ENCODE data around the gene RCAN2. TPM values are rescaled to one million over a fixed set of nuclear protein-coding genes. Genes with fewer than 3 reads are reported as not detected.

Gene RCAN2
- total and polyA plus RNA-seq, 4 donors: 4.5 to 16.7 (median 4.8) TPM

DNA sequence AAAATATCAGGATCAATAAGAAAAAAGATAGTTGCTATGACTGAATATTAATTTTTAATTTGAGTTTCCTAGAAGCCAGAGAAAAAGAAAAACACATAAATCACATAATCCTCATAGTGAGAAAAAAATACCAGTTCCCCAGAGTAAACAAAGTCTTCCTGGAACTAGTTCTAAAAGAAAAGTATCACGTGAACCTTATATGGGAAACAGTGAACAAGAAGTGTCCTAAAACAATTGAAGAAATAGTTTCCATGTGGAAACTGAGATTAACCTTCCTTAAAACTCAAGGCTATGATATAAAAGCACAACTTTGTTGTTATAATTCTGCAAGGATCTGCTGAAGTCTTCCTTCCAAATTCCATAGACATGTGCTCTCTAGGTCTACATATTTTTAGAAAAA is 50.6 kb downstream of the RCAN2 start:
- H3K36me3 ChIP-seq (ENCODE audit: control insufficient read depth in 4 of 4, insufficient read depth in 4 of 4, low read length in 4 of 4): no peaks in the 10 kb centered on the region
- H3K9me3 ChIP-seq (ENCODE audit: control insufficient read depth in 4 of 4, insufficient read depth in 3 of 4, low read length in 3 of 4): peaks cover 0 to 7% (median 0%) of the 10 kb centered on the region in 4 donors
- H3K4me3 ChIP-seq: no peak overlapping the region
- no peak overlapping the region for H3K9ac ChIP-seq (ENCODE audit: insufficient read depth in 1 of 2, low read length in 2 of 2)
- ATAC-seq (ENCODE audit: insufficient read depth, low FRiP score) (no peak), DNase-seq (no peak)
- no peak overlapping the region for H3K27ac ChIP-seq (ENCODE audit: low read depth in 1 of 2, low read length in 1 of 2)
- H3K27me3 ChIP-seq (ENCODE audit: control insufficient read depth in 3 of 3, insufficient read depth in 3 of 3, low read length in 2 of 3): no peaks in the 10 kb centered on the region
- peaks cover 0 to 33% (median 0%) of the 10 kb centered on the region in 5 donors for H3K4me1 ChIP-seq (ENCODE audit: control insufficient read depth in 5 of 5, insufficient read depth in 5 of 5, low read length in 5 of 5)
- WGBS, 2 donors: 21 to 43% methylated on average over 1 of the region's 1 CpG
- TF ChIP-seq, protein P1, sequence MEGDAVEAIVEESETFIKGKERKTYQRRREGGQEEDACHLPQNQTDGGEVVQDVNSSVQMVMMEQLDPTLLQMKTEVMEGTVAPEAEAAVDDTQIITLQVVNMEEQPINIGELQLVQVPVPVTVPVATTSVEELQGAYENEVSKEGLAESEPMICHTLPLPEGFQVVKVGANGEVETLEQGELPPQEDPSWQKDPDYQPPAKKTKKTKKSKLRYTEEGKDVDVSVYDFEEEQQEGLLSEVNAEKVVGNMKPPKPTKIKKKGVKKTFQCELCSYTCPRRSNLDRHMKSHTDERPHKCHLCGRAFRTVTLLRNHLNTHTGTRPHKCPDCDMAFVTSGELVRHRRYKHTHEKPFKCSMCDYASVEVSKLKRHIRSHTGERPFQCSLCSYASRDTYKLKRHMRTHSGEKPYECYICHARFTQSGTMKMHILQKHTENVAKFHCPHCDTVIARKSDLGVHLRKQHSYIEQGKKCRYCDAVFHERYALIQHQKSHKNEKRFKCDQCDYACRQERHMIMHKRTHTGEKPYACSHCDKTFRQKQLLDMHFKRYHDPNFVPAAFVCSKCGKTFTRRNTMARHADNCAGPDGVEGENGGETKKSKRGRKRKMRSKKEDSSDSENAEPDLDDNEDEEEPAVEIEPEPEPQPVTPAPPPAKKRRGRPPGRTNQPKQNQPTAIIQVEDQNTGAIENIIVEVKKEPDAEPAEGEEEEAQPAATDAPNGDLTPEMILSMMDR (IDR thresholded peaks at IDR 0.05; ENCODE audit: control extremely low read depth, extremely low read depth): no peak

- ATAC-seq (ENCODE audit: insufficient read depth, low FRiP score): no peak
- TF ChIP-seq, protein P1 (IDR thresholded peaks at IDR 0.05; ENCODE audit: control extremely low read depth, extremely low read depth): no peak
- WGBS, 2 donors: 60 to 69% methylated on average over 2 of the region's 2 CpGs
These were observed 51.1 kb downstream of the RCAN2 start for GRCh38 chr6:46440141-46440540.

DNA sequence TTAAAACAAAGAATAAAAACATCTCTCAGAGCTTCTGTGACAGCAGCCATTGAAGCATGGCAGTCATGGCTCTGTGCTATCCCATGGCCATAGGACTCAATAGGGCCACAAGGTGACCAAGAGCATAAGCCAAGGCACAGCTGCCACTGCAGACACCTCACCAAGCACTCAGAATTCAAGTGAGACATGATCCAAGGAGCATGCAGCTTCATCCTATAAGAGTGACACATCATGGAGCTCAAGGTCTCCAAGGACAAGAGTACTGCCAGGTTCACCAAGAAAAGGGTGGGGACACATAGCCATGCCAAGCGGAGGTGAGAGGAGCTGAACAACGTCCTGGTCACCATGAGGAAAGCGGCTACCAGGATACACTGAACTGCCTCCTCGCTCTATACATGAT is 53.0 kb downstream of the RCAN2 start:
- no peaks in the 10 kb centered on the region for H3K27me3 ChIP-seq (ENCODE audit: control insufficient read depth in 3 of 3, insufficient read depth in 3 of 3, low read length in 2 of 3)
- TF ChIP-seq, protein P1 (IDR thresholded peaks at IDR 0.05; ENCODE audit: control extremely low read depth, extremely low read depth): no peak
- H3K4me1 ChIP-seq (ENCODE audit: control insufficient read depth in 5 of 5, insufficient read depth in 5 of 5, low read length in 5 of 5): peaks cover 0 to 37% (median 0%) of the 10 kb centered on the region in 5 donors
- H3K27ac ChIP-seq (ENCODE audit: low read depth in 1 of 2, low read length in 1 of 2): peak overlapping the region in 1 of 2 donors; percentile 87
- no peak overlapping the region for H3K4me3 ChIP-seq
- ATAC-seq (ENCODE audit: insufficient read depth, low FRiP score) (no peak), DNase-seq (no peak)
- H3K9ac ChIP-seq (ENCODE audit: insufficient read depth in 1 of 2, low read length in 2 of 2): no peak overlapping the region
- peaks cover 0 to 4% (median 0%) of the 10 kb centered on the region in 4 donors for H3K9me3 ChIP-seq (ENCODE audit: control insufficient read depth in 4 of 4, insufficient read depth in 3 of 4, low read length in 3 of 4)
- 97 to 99% methylated on average over 4 of the region's 4 CpGs for WGBS, 2 donors
- H3K36me3 ChIP-seq (ENCODE audit: control insufficient read depth in 4 of 4, insufficient read depth in 4 of 4, low read length in 4 of 4): no peaks in the 10 kb centered on the region

More at GRCh38 chr6:46440141-46440540, 51.1 kb downstream of the RCAN2 start:
- no peaks in the 10 kb centered on the region for H3K36me3 ChIP-seq (ENCODE audit: control insufficient read depth in 4 of 4, insufficient read depth in 4 of 4, low read length in 4 of 4)
- DNase-seq: no peak
- H3K9me3 ChIP-seq (ENCODE audit: control insufficient read depth in 4 of 4, insufficient read depth in 3 of 4, low read length in 3 of 4): peaks cover 0 to 6% (median 0%) of the 10 kb centered on the region in 4 donors
- peak overlapping the region in 1 of 2 donors; percentile 33 for H3K27ac ChIP-seq (ENCODE audit: low read depth in 1 of 2, low read length in 1 of 2)
- no peaks in the 10 kb centered on the region for H3K27me3 ChIP-seq (ENCODE audit: control insufficient read depth in 3 of 3, insufficient read depth in 3 of 3, low read length in 2 of 3)
- H3K4me1 ChIP-seq (ENCODE audit: control insufficient read depth in 5 of 5, insufficient read depth in 5 of 5, low read length in 5 of 5): peaks cover 0 to 36% (median 0%) of the 10 kb centered on the region in 5 donors
- no peak overlapping the region for H3K4me3 ChIP-seq
- no peak overlapping the region for H3K9ac ChIP-seq (ENCODE audit: insufficient read depth in 1 of 2, low read length in 2 of 2)

GRCh38 chr6:46437671-46438221 is 53.5 kb downstream of the RCAN2 start:
- peaks cover 0 to 4% (median 0%) of the 10 kb centered on the region in 4 donors for H3K9me3 ChIP-seq (ENCODE audit: control insufficient read depth in 4 of 4, insufficient read depth in 3 of 4, low read length in 3 of 4)
- H3K27ac ChIP-seq (ENCODE audit: low read depth in 1 of 2, low read length in 1 of 2): peak overlapping the region in 1 of 2 donors; percentile 87
- H3K27me3 ChIP-seq (ENCODE audit: control insufficient read depth in 3 of 3, insufficient read depth in 3 of 3, low read length in 2 of 3): no peaks in the 10 kb centered on the region
- H3K4me3 ChIP-seq: no peak overlapping the region
- DNase-seq: no peak
- TF ChIP-seq, protein P1 (IDR thresholded peaks at IDR 0.05; ENCODE audit: control extremely low read depth, extremely low read depth): no peak
- H3K36me3 ChIP-seq (ENCODE audit: control insufficient read depth in 4 of 4, insufficient read depth in 4 of 4, low read length in 4 of 4): no peaks in the 10 kb centered on the region
- ATAC-seq (ENCODE audit: insufficient read depth, low FRiP score): no peak
- H3K4me1 ChIP-seq (ENCODE audit: control insufficient read depth in 5 of 5, insufficient read depth in 5 of 5, low read length in 5 of 5): peaks cover 0 to 37% (median 0%) of the 10 kb centered on the region in 5 donors
- no peak overlapping the region for H3K9ac ChIP-seq (ENCODE audit: insufficient read depth in 1 of 2, low read length in 2 of 2)
